Erythroblast (primary cell): Measurements from ENCODE around the gene NRAS.

Experiments
- GATA1 ChIP-seq: IDR thresholded peaks from 2 replicates; pipeline ENCODE4 v1.6.1; 2011; ENCODE audit warnings: low read depth, mild to moderate bottlenecking, control low read depth, low read length, moderate library complexity
- POLR2A ChIP-seq: IDR thresholded peaks from 2 replicates; pipeline ENCODE4 v1.6.1; 2011; ENCODE audit warnings: mild to moderate bottlenecking, low read length

GRCh38 chr1:114764689-114765088, 48.1 kb upstream of the NRAS start:
- TF ChIP-seq POLR2A = no peak
- TF ChIP-seq GATA1 = no peak
